Activated naive CD8-positive, alpha-beta T cell (primary cell): ENCODE results near the gene MAOB.

Source experiments
- H3K27ac Mint-ChIP-seq: one replicate; pipeline ENCODE4 v1.8.0; 2021; ENCODE audit warnings: mixed read lengths
- H3K27me3 Mint-ChIP-seq: one replicate; pipeline ENCODE4 v1.8.0; 2021; ENCODE audit warnings: mixed read lengths
- H3K36me3 Mint-ChIP-seq: one replicate; pipeline ENCODE4 v1.8.0; 2021; ENCODE audit warnings: mixed read lengths
- H3K4me1 Mint-ChIP-seq: one replicate; pipeline ENCODE4 v1.8.0; 2021; ENCODE audit warnings: low read depth, mixed read lengths
- H3K4me3 Mint-ChIP-seq: one replicate; pipeline ENCODE4 v1.8.0; 2021; ENCODE audit warnings: mild to moderate bottlenecking, mixed read lengths
- H3K9me3 Mint-ChIP-seq: one replicate; pipeline ENCODE4 v1.8.0; 2021; ENCODE audit warnings: low read depth, mixed read lengths

Gene MAOB

DNA sequence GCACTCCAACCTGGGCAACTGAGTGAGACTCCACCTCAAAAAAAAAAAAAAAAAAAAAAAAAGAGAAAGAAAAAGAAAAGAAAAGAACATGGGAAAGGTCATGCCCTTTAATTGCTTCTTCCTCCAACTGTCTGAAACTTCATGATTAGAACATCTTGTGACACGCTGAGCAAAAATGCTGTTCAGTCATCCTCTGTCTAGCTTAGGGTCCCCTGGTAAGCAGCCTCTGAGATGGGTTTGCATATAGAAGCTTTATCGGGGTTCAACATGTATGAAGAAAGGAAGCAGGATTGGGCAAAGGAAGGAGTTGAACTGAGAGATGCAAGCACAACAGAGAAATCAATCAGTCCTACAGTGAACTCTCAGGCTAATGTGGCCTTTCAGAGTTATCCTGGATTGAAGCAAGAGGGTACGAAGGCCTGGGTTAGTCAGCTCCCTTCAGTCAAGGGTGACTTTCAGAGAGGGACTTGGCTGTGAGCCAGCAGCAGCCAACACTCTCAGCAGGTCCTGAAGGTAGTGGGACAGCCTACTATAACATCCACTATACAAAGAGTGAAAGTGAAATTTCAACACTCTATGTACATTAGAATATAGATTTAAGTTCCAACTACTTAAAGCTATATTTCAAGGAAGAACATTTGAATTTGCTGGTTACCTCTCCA, 11.4 kb downstream of the MAOB start:
- H3K36me3 Mint-ChIP-seq = no peaks in the 10 kb centered on the region
- H3K27me3 Mint-ChIP-seq = no peaks in the 10 kb centered on the region
- H3K4me1 Mint-ChIP-seq = no peaks in the 10 kb centered on the region
- H3K4me3 Mint-ChIP-seq = no peak overlapping the region
- peaks cover 3% of the 10 kb centered on the region for H3K9me3 Mint-ChIP-seq
- no peak overlapping the region for H3K27ac Mint-ChIP-seq

GRCh38 chrX:43870011-43870410, 12.2 kb downstream of the MAOB start:
- H3K27ac Mint-ChIP-seq = no peak overlapping the region
- no peaks in the 10 kb centered on the region for H3K27me3 Mint-ChIP-seq
- H3K36me3 Mint-ChIP-seq = no peaks in the 10 kb centered on the region
- H3K4me3 Mint-ChIP-seq = no peak overlapping the region
- peaks cover 3% of the 10 kb centered on the region for H3K9me3 Mint-ChIP-seq
- H3K4me1 Mint-ChIP-seq = no peaks in the 10 kb centered on the region

DNA sequence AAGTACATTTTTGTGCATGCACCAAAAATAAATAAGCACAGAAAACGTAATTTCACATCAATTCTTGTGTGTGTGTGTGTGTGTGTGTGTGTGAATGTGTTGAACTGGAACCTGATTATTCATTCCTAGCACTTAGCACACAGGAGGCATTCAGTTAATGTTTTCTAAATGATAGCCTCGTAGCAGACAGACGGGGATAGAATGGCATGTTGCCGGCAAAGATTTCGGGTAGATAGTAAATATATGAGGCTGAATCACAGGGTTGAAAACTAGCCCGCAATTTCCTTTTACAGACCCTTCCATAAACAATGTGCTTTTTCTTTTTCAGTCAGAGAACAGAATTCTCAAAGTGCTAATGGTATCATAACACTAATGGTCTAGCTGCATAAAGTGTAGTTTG, 13.5 kb downstream of the MAOB start:
- Mint-ChIP-seq H3K4me1 (no peaks in the 10 kb centered on the region), H3K27me3 (no peaks in the 10 kb centered on the region), H3K4me3 (no peak overlapping the region), H3K36me3 (no peaks in the 10 kb centered on the region), H3K9me3 (peaks cover 3% of the 10 kb centered on the region), H3K27ac (no peak overlapping the region)

GRCh38 chrX:43866423-43866822, 15.8 kb downstream of the MAOB start:
- Mint-ChIP-seq H3K4me1 (no peaks in the 10 kb centered on the region), H3K4me3 (no peak overlapping the region), H3K36me3 (no peaks in the 10 kb centered on the region), H3K9me3 (no peaks in the 10 kb centered on the region), H3K27ac (no peak overlapping the region), H3K27me3 (no peaks in the 10 kb centered on the region)

GRCh38 chrX:43865791-43866190, 16.5 kb downstream of the MAOB start:
- H3K4me1 Mint-ChIP-seq = no peaks in the 10 kb centered on the region
- no peak overlapping the region for H3K4me3 Mint-ChIP-seq
- no peaks in the 10 kb centered on the region for H3K36me3 Mint-ChIP-seq
- H3K27me3 Mint-ChIP-seq = no peaks in the 10 kb centered on the region
- no peak overlapping the region for H3K27ac Mint-ChIP-seq
- no peaks in the 10 kb centered on the region for H3K9me3 Mint-ChIP-seq

DNA sequence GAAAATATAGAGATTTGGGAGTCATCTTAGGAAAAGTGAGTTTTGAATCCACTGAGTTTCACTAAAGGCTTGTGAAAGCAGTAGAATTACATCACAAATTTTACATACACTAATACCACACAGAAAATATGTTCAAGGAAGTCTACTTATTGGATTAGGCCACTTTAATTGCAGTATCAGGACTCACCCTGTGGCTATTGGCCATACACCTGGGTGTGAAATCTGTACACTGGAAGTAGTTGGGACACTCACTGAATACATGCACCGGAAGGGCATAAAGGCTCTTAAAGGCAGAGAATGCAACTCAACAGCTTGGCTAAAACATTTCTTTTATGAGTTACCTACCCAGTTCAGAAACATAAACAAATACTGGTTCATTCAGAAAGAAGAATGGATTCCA, 19.8 kb downstream of the MAOB start:
- Mint-ChIP-seq H3K27me3 (no peaks in the 10 kb centered on the region), H3K9me3 (no peaks in the 10 kb centered on the region), H3K27ac (no peak overlapping the region), H3K36me3 (no peaks in the 10 kb centered on the region), H3K4me1 (no peaks in the 10 kb centered on the region), H3K4me3 (no peak overlapping the region)

- no peaks in the 10 kb centered on the region for H3K27me3 Mint-ChIP-seq
- H3K4me3 Mint-ChIP-seq = no peak overlapping the region
- H3K9me3 Mint-ChIP-seq = no peaks in the 10 kb centered on the region
- no peak overlapping the region for H3K27ac Mint-ChIP-seq
- H3K4me1 Mint-ChIP-seq = no peaks in the 10 kb centered on the region
- H3K36me3 Mint-ChIP-seq = no peaks in the 10 kb centered on the region
Observed at GRCh38 chrX:43861750-43862149, 20.5 kb downstream of the MAOB start.

GRCh38 chrX:43860646-43861370, 21.4 kb downstream of the MAOB start:
- Mint-ChIP-seq H3K9me3 (no peaks in the 10 kb centered on the region), H3K4me1 (no peaks in the 10 kb centered on the region), H3K4me3 (no peak overlapping the region), H3K36me3 (no peaks in the 10 kb centered on the region), H3K27ac (no peak overlapping the region), H3K27me3 (no peaks in the 10 kb centered on the region)

DNA sequence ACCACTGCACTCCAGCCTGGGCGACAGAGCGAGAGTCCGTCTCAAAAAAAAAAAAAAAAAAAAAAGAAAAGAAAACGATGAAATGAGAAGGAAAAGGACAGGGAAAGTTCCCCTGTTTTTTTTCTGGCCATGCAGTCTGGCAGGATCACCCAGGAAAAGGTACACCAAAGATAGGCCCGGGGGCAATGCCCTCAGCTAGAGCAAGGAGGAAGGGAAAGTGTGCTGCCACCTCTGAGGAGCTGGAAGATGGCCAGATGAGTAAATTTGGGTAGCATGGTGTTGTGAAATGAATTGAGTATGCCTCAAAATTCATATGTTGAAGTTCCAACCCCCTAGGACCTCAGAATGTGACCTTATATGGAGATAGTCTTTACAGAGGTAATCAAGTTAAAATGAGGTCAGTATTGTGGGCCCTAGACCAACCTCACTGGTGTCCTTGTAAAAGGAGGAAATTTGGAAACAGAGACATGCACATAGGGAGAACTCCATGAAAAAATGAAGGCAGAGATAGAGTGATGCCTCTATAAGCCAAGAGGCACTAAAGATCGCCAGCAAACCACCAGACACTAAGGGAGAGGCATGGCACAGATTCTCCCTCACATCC, 28.9 kb downstream of the MAOB start:
- no peak overlapping the region for H3K27ac Mint-ChIP-seq
- H3K4me3 Mint-ChIP-seq = no peak overlapping the region
- H3K27me3 Mint-ChIP-seq = no peaks in the 10 kb centered on the region
- H3K36me3 Mint-ChIP-seq = no peaks in the 10 kb centered on the region
- H3K9me3 Mint-ChIP-seq = no peaks in the 10 kb centered on the region
- no peaks in the 10 kb centered on the region for H3K4me1 Mint-ChIP-seq

DNA sequence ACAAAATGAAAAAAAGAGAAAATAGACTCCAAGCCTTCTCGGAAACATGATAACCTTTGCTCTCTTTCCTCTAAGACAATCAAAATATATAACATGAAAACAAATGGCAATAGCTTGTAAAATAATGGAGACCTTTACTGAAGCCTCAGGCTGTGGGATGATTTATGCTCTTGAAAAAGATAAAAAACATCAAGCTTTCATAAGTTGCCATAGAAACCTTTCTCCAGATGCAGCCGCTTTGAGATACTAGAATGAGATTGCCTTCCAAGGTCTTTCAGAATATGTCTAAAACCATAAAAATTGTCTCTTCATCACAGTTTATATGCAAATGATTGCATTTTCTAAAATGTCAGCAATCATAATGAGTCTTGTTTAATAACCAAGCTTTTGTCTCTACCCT, 31.6 kb downstream of the MAOB start:
- Mint-ChIP-seq H3K27me3 (no peaks in the 10 kb centered on the region), H3K36me3 (no peaks in the 10 kb centered on the region), H3K9me3 (no peaks in the 10 kb centered on the region)

DNA sequence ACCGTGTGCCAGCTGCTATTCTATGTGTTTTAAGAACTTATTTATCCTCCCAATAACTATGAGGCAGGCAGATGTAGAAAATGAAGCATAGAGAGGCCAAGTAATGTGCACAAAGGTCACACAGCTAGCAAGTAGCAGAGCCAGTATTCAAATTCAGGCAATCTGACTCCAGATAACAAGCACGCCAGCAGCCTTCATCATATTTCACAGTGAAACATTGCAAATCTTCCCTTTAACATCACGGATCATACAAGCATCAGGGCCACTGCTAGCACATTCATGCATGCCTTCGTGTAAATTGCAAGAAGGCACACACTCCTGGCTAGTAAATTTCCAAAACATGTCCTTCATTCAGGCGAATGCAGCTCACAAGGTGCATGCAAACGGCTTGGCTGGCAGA, 33.1 kb downstream of the MAOB start:
- Mint-ChIP-seq H3K27ac (no peak overlapping the region), H3K36me3 (no peaks in the 10 kb centered on the region), H3K4me1 (no peaks in the 10 kb centered on the region), H3K27me3 (no peaks in the 10 kb centered on the region), H3K9me3 (no peaks in the 10 kb centered on the region), H3K4me3 (no peak overlapping the region)

More for the DNA sequence above, 31.6 kb downstream of the MAOB start:
- H3K27ac Mint-ChIP-seq = no peak overlapping the region
- no peak overlapping the region for H3K4me3 Mint-ChIP-seq
- no peaks in the 10 kb centered on the region for H3K4me1 Mint-ChIP-seq

- no peak overlapping the region for H3K27ac Mint-ChIP-seq
Observed at GRCh38 chrX:43847352-43847751, 34.9 kb downstream of the MAOB start.

DNA sequence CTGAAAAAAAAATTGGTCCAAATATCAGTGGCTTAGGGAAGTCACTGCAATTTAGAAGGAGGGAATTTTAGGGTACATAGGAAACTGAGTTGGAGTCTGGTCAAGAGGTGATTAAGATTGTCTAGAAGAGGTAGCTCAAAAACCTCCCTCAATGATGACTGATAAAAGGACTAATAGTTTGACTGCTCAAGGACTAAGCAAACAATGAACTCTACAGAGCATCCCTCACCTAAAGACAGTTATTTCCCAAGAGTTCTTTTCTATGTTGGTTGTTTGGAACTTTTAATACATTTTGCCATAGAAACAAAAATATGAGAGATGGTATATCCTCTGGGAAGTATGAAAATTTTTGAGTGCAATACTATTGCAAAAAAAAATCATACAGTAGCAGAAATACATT, 35.7 kb downstream of the MAOB start:
- Mint-ChIP-seq H3K9me3 (no peaks in the 10 kb centered on the region), H3K27me3 (no peaks in the 10 kb centered on the region), H3K36me3 (no peaks in the 10 kb centered on the region), H3K4me3 (no peak overlapping the region), H3K27ac (no peak overlapping the region), H3K4me1 (no peaks in the 10 kb centered on the region)

More at GRCh38 chrX:43847352-43847751, 34.9 kb downstream of the MAOB start:
- Mint-ChIP-seq H3K4me1 (no peaks in the 10 kb centered on the region), H3K4me3 (no peak overlapping the region), H3K36me3 (no peaks in the 10 kb centered on the region), H3K27me3 (no peaks in the 10 kb centered on the region), H3K9me3 (no peaks in the 10 kb centered on the region)

- no peaks in the 10 kb centered on the region for H3K9me3 Mint-ChIP-seq
- no peaks in the 10 kb centered on the region for H3K36me3 Mint-ChIP-seq
- H3K27ac Mint-ChIP-seq = no peak overlapping the region
- H3K4me3 Mint-ChIP-seq = no peak overlapping the region
- no peaks in the 10 kb centered on the region for H3K27me3 Mint-ChIP-seq
- H3K4me1 Mint-ChIP-seq = no peaks in the 10 kb centered on the region
Observed at GRCh38 chrX:43845776-43846175, 36.5 kb downstream of the MAOB start.

- Mint-ChIP-seq H3K27me3 (no peaks in the 10 kb centered on the region), H3K27ac (no peak overlapping the region), H3K9me3 (no peaks in the 10 kb centered on the region), H3K4me1 (no peaks in the 10 kb centered on the region), H3K36me3 (no peaks in the 10 kb centered on the region), H3K4me3 (no peak overlapping the region)
Observed at GRCh38 chrX:43840265-43840664, 42.0 kb downstream of the MAOB start.
